DMS 273 (cell line): ENCODE data around the gene DNAJC22.
A peak's percentile ranks its signal among the peaks of the same experiment; 100 is the strongest.
"Not testable (repeated sequence)": the region's sequence is repeated elsewhere in the genome, so short reads cannot be mapped to it uniquely, and the experiment has no call there.

Experiments
- DNase-seq: peaks from one replicate; lab custom pipeline; 2025; ENCODE audit not compliant: unreplicated experiment; lab: John Stamatoyannopoulos, UW

DNAJC22 gene

GRCh38 chr12:49346659-49347310, at the start of gene DNAJC22:
Gene DNAJC22, plus strand, starts transcription at chr12:49346888. Its CDS starts 1,985 bp downstream, at chr12:49348873.
- DNase-seq: peak; percentile 53

GRCh38 chr12:49297695-49298060, 49.0 kb upstream of the DNAJC22 start:
- DNase-seq: no peak

DNA sequence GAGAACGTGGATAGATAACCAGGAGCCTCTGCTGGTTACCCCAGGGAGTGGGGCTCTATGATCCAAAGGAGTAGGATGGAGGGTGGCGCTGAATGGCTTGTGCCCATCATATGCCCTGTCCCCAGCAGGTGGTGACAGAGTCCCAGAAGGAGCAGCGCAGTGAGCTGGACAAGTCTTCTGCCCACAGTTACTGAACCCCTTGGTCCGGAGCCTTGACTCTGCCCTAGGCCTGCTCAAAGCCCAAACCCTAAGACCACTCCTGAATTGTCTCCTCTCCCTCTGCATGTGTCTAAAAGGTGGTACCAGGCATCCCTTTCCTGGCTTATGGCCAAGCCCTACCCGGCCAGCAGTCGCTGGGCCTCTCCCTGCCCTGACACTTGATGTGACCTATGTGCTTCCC, 48.5 kb upstream of the DNAJC22 start:
- no peak for DNase-seq

- DNase-seq: no peak
These were observed 44.9 kb upstream of the DNAJC22 start for GRCh38 chr12:49301760-49302159.

GRCh38 chr12:49304161-49304560, 42.5 kb upstream of the DNAJC22 start:
- peak; percentile 70 for DNase-seq

GRCh38 chr12:49305762-49306510, 40.8 kb upstream of the DNAJC22 start:
- DNase-seq: no peak

GRCh38 chr12:49309386-49309785, 37.3 kb upstream of the DNAJC22 start:
- no peak for DNase-seq

- not testable (repeated sequence) for DNase-seq
These were observed 36.2 kb upstream of the DNAJC22 start for GRCh38 chr12:49310451-49311000.

DNA sequence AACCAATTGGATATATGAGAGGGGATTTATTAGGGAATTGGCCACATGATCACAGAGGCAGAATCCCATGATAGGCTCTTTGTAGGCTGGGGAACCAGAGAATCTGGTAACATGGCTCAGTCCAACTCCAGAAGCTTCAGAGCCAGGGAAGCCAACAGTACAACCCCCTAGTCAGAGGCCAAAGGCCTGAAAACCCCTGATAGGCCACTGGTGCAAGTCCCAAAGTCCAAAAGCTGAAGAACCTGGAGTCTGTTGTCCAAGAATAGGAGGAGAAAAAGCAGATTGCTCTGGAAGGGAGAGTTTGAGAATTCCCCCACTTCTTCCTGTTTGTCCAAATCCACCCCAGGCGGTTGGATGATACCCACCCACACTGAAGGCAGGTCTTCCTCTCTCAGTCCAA, 31.9 kb upstream of the DNAJC22 start:
- DNase-seq: no peak

GRCh38 chr12:49317118-49317517, 29.6 kb upstream of the DNAJC22 start:
- not testable (repeated sequence) for DNase-seq

DNA sequence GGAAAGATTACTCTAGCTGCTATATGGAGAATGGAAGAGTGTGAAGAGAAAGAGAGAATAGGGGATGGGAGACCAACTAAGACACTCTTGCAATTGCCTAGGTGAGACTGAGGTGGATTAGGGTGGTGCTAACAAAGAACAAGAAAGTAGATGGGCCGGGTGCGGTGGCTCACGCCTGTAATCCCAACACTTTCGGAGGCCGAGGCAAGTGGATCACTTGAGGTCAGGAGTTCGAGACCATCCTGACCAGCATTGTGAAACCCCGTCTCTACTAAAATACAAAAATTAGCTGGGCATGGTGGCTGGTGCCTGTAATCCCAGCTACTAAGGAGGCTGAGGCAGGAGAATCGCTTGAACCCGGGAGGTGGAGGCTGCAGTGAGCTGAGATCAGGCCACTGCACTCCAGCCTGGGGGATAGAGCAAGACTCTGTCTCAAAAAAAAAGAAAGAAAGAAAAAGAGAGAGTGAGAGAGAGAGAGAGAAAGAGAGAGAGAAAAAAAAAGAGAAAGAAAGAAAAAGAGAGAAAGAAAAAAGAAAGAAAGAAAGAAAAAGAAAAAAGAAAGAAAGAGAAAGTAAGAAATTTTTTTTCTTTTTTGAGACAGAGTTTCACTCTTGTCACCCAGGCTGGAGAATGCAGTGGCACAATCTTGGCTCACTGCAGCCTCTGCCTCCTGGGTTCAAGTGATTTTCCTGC, 26.1 kb upstream of the DNAJC22 start:
- not testable (repeated sequence) for DNase-seq

GRCh38 chr12:49322367-49322707, 24.4 kb upstream of the DNAJC22 start:
- no peak for DNase-seq

DNA sequence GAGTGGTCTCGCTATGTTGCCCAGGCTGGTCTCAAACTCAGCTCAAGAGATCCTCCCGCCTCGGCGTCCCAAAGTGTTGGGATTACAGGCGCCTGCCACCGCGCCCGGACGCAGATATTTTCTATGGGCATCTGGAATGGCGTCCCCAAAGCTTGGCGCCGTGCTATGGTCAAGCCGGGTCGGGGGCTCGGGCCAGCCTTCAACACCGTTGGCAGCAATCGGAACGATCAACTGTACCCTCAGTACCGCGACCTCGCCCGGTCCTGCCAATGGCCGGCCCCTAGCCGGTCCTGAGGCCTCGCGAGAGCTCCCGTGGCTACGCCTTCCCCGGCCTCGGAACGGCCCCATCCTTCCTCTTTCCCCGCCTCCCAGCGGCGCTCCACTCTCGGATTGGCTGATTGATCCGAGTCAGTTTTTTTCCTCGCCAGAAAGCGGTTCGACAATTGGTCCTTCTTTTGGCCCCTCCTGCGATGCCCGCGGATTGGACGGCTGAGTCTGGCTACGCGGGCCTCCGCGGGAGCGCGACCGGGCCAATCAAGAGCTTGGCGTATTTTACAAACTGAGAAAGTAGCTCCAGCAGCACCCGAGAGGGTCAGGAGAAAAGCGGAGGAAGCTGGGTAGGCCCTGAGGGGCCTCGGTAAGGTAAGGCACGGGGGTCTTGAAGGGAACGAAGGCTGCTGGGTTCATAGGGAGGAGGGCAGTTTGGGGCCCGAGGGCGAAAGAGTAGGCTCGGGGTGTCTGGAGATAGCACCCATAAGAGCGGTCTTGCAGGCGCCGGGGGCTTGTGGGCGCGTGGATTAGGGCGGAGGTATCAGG, 23.8 kb upstream of the DNAJC22 start, which contains the start of gene TROAP:
TSS of gene TROAP (plus strand) at position 548 of the 816 bp plus-strand sequence. CDS start 354 bp downstream, outside the sequence.
- peak; percentile 98 for DNase-seq

DNA sequence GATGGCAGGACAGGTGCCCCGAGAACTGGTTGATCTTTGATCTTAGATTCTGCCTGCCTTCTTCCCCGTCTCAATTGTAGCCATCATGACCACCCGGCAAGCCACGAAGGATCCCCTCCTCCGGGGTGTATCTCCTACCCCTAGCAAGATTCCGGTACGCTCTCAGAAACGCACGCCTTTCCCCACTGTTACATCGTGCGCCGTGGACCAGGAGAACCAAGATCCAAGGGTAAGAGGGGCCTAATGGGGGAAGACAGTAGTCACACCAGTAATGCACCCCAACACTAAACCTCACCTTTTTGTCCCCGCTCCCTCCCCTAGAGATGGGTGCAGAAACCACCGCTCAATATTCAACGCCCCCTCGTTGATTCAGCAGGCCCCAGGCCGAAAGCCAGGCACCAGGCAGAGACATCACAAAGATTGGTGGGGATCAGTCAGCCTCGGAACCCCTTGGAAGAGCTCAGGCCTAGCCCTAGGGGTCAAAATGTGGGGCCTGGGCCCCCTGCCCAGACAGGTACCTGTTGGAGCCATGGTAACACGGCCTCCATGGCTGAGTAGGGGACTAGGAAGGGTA, 23.1 kb upstream of the DNAJC22 start:
- no peak for DNase-seq

DNA sequence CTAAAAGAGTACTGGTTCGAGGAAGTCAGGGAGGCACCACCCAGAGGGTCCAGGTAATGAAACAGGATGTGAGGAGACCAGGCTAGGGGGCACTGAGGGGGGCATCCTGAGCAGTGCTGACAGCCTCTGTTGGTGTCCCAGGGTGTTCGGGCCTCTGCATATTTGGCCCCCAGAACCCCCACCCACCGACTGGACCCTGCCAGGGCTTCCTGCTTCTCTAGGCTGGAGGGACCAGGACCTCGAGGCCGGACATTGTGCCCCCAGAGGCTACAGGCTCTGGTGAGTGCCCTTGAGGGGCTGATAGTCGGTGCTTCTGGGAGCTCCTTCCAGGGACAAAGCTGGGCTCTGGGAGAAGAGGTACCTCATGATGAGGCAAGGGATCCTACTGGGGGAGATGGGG, 21.1 kb upstream of the DNAJC22 start:
- no peak for DNase-seq

DNA sequence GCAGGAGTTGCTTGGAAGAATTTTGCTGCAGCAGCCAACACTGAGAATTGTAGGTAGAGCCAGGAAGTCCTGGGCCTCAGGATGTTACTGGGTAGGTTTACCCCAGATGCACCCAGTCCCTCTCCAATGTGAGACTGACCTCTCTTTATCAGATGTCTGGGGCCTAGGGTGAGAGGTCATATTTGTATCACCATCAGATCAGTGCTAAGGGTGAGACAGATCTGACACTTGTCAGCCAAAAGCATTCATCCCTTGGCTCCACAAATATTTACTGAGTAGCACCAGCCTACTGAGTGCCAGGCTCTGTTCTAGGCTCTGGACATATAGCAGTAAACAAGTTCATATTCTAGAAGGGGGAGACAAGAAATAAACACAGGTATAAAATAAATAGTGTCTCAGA, 19.3 kb upstream of the DNAJC22 start:
- no peak for DNase-seq

DNA sequence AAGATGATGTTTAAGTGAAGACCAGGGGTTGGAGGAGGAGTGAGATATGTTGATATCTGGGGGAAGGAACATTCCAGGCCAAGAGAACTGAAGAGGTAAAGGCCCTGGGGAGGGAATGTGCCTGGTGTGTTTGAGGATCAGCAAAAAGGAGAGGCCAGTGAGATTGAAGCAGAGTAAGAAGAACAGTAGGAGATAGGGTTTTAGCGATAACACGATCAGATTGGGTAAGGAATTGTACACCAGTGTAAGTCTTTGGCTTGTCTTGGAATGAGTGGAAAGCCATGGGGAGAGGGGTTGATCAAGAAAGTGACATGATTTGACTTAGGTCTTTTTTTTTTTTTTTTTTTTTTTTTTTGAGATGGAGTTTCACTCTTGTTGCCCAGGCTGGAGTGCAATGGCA, 18.8 kb upstream of the DNAJC22 start:
- DNase-seq: no peak

DNA sequence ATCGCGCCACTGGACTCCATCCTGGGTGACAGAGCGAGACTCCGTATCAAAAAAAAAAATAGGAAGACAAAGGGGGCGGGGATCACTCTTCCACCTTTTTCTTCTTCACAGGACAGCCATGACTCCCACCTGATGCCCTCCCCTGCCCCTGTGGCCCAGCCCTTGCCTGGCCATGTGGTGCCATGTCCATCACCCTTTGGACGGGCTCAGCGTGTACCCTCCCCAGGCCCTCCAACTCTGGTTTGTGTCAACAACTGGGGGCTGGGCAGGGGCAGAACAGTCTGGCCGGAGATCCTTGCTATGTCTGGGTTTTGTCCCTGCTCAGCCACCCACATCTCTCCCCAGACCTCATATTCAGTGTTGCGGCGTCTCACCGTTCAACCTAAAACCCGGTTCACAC, 17.9 kb upstream of the DNAJC22 start:
- DNase-seq: no peak

DNA sequence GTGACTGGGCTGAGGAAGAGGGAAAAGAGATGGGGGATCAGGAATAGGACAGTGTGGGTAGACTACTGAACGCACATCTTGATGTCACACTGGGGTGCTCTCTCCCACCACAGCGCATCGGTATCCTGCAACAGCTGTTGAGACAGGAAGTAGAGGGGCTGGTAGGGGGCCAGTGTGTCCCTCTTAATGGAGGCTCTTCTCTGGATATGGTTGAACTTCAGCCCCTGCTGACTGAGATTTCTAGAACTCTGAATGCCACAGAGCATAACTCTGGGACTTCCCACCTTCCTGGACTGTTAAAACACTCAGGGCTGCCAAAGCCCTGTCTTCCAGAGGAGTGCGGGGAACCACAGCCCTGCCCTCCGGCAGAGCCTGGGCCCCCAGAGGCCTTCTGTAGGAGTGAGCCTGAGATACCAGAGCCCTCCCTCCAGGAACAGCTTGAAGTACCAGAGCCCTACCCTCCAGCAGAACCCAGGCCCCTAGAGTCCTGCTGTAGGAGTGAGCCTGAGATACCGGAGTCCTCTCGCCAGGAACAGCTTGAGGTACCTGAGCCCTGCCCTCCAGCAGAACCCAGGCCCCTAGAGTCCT, 16.6 kb upstream of the DNAJC22 start:
- DNase-seq: no peak
